Hematopoietic multipotent progenitor cell treated with erythropoietin and hydrocortisone succinate and interleukin-3 and kit ligand, for 15 days (in vitro differentiated cells): ENCODE data around the gene ARCN1.
"Not testable (repeated sequence)": the region's sequence is repeated elsewhere in the genome, so short reads cannot be mapped to it uniquely, and the experiment has no call there.

Experiments used
- DNase-seq: peaks from one replicate; pipeline ENCODE4 v3.0.0-alpha.2; 2015; ENCODE audit warnings: low spot score

Gene ARCN1

DNA sequence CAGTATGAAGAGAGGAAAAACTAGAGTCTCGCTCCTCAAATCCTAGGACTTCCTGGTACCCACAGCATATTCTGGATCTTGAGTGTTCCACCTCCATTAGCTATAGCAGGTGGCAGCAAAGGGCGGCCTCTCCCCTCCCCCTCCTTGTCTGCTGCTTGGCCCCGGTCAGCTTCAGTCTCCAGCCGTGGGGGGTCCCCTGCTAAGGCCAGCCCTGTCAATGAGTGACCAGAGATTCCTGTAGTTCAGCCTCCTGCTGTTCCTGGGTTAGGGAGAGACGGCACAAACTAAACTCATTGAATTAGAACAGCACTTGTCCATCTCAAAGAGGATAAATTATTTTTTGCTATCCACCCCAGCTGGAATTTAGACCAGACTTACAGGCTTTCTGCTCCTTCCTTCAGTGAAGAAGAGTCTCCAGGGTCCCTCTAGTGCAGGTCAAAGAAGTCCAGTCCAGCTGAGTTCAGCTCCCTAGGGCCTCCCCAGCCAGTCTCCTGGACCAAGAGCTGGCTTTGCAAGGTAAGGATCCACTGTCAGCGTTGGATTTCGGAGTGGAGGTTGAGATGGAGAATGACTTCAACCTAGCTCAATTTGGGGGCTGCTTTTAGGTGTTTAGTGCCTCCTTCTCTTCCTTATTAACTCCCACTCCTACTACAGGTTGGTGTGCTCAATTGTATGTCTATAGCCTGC, 34.1 kb downstream of the ARCN1 start:
- no peak for DNase-seq

DNA sequence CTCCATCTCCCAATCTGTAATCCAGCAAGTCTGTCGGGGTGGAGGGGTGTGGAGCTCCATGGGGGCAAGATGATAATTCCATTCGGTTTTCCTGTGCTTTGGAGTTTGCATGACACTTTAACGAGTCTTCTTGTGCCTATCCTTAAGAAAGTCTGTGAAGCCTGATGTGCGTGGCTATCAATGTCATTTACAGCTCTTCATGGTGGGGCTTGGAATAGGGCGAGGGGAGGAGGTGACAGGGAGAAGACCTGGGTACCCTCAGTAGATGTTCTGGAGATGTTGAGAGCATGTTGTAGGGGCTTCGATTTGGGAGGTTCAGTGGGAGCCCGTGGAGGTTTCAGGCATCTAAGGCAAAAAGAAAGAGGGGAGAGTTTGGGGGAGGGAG, 34.6 kb downstream of the ARCN1 start:
- DNase-seq: no peak

DNA sequence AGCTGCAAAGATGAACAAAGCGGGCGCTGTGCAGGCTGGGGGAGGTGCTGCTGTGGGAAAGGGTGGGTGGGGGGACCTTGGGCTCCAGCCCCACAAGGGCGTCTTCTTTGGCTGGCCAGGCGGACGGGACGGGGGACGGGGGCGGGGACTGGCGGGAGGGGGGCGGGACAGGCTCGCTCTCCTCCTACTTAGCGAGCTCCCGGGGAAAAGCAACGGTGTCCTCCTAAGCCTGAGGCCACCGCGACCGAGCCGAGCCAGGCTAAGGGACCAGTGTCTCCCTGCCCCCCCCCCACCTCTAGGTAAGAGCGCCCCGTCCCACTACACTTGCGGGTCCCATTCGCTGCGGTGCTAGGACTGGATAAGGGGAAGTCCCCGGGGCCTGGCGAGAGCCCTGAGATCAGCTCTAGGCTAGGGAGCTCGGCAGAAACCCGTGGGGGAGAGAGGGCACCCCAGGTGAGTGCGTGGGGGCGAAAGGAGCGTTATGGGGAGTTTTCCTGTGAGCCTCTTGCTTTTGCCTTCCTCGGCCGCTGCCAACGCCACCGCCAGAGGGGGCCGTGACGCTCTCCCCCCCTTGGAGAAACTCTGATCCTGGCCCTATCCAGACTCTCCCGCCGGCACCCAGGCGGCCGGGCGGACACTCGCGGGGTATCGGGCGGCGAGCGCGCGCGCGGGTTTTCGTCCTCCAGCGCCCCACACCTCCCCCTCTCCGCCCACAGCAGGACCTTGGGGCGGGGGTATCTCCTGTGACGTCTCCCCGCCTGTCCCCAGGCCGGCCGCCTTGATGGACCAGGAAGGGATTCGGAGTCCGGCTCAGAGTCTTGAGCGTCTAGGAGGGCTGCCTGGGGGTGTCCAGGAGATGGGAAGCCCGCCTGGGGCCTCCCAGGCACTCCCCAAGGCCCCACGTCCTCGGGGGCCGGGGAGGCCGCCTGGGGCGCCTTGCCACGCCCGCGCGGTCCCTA, 35.5 kb downstream of the ARCN1 start, which contains the start of gene PHLDB1:
Gene PHLDB1 (plus strand): TSS at position 215 of the 959 bp plus-strand sequence. CDS start 6,222 bp downstream, outside the sequence.
- DNase-seq: no peak

DNA sequence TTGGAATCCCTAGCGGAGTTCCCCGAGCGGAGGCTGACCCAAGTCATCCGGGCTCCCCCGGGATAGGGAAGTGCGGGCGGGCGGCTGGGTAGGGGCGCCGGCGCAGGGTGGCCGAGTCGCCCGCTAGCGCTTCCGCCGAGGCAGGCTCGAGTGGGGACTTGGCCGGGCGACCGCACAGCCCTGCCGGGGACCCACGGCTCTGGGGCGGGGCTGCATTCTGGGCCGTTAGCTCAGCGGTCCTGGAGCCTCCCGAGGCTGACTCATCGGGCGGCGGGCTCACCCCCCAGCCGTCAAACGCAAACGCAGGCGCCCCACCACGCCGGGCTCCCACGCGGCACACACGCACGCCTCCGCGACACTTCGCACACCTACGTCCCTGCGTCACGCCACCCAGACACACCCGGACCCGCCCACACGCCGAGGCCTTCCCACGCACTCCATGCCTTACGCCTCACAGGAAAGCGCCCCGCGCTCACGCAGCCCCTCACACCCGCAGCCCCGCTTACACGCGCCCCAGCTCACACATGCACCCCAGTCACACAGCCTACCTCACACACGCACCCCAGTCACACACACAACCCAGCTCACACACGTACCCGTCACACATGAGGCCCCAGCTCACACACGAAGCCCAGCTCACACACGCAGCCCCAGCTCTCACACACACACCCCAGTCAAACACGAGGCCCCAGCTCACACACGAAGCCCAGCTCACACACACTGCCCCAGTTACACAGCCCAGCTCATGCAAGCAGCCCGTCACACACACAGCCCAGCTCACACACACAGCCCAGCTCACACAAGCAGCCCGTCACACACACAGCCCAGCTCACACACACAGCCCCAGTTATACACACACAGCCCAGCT, 36.4 kb downstream of the ARCN1 start:
- DNase-seq: peak; percentile 48

DNA sequence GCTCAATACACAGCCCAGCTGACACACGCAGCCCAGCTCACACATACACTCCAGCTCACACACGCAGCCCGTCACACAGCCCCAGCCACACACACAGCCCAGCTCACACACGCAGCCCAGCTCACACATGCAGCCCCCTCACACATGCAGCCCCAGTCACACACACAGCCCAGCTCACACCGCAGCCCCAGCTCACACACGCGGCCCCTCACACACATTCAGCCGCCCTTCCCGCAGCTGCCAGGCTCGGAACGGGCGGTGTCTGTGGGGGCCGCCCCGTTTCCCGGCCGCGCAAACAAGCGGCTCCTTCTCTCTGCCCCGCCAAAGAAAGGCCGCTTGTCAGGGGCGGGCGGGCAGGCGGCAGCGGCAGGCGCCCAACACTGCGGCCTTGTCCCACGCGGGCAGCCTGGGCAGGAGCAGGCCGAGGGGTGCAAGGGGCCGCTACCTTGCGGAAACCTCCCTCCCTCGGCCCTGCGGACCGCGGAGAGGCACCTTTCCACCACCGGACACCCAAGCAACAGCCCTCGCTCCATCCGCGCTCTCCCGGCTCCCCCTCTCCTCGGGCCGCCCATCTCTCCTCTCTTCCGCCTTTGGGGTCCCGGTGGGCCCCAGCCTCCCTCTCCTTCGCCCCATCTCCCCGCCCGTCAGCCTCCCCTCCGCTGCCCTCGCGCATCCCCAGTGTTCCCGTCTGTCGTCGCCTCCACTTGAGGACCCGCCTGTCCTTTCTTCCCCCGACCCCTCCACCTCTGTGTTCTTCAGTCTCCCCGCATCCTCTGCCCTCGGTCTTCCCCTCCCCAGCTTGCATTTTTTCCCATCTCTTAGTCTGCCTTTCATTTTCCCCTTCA, 37.4 kb downstream of the ARCN1 start:
- DNase-seq: no peak

DNA sequence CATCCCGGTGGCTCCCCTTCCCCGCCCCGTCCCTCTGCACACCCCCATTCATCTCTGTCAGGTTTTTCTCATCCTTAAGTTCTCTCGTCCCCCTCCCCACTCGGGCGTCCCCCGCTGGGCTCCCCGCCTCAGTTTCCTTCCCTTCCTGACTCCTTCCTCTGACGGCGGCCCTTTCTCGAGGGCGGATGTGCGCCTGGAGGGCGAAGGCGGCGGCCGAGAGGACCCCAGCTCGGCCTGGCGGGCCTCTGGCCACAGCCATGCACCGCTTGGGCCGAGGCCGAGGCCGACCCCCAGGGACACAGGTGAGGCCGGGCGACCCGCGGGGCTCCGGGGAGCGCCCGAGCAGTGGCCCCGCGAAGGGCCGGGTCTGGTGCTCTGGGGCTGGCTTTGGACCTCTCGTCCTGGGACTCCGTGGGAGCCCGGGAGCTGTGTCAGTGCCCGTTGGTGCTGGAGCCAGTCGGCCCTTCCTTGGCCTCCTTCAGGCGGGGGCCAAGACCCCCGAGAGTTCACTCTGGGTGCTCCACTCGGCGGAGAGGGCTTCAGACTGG, 38.1 kb downstream of the ARCN1 start:
- DNase-seq: no peak

DNA sequence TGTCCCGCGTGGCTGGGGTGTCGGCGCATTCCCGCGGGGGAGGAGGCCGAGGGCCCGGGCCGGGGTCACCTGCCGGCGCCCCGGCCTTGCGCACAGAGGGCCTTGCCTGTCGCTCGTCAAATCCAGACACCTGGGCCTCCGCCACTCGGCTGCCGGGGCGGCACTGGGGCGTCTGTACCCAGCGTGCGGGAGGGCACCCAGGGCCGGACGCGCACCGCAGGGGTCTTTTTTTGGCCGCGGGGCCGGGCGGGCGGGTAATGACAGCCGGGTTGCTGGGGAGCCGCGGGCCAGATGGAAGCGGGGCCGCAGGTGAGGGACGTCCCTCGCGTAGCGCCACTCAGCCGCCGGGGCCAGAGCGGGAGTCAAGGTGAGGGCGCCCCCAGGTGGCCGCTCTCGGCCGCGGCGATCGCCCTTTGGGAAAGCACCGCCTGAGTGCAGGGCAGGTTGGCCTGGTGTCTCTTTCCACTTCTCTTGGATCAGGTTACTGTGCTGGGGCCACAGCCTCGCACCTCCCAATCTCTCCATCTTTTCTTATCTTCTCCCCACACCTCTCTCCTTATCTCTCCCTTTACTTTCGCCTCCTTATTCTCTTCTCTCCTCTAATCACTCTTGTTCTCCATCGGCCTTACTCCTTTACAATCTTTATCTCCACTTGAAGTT, 38.7 kb downstream of the ARCN1 start:
- DNase-seq: peak; percentile 51

DNA sequence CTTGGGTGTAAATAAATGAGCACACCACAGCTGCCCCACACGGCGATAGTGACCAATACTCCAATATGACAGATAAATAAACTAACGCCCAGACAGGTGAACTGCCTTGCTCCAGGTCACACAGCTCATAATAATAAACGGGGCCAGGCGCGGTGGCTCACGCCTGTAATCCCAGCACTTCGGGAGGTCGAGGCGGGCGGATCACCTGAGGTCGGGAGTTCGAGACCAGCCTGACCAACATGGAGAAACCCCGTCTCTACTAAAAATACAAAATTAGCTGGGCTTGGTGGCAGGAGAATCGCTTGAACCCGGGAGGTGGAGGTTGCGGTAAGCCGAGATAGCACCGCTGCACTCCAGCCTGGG, 39.2 kb downstream of the ARCN1 start:
- not testable (repeated sequence) for DNase-seq

DNA sequence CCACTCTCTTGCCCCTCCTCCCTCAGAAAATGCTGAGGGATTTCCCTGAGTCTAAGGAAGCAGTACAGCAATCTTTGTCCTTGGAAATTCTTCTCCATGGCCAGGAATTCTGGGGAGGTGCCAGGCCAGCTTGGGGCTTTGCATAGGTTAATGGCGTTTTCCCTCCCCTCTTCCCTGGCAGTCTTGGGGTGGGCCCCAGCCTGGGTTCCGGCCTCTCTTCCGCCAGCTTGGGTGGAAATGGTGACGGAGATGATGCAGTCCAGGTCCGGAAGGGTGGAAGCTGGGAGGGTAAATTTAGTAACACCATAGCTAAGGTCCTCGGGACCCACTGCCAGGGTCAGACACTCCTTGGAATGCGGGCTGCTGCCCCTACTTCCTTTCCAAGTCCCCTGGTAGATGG, 40.2 kb downstream of the ARCN1 start:
- DNase-seq: no peak

DNA sequence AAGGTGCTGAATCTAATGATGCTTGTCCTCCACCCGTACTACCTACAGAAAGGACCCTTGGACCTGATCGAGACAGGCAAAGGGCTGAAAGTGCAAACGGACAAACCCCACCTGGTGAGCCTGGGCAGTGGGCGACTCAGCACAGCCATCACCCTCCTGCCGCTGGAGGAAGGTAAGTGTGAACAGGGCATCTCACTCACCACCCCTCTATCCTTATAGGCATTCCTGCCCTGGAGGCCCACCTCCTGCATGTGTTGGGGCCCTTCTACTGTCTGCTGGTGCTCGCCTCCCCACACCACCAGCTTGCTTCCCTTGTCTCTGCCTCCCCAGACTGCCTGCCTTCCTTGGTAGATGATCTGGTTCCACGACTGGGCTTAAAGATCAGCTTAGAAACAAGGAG, 42.3 kb downstream of the ARCN1 start:
- DNase-seq: no peak

DNA sequence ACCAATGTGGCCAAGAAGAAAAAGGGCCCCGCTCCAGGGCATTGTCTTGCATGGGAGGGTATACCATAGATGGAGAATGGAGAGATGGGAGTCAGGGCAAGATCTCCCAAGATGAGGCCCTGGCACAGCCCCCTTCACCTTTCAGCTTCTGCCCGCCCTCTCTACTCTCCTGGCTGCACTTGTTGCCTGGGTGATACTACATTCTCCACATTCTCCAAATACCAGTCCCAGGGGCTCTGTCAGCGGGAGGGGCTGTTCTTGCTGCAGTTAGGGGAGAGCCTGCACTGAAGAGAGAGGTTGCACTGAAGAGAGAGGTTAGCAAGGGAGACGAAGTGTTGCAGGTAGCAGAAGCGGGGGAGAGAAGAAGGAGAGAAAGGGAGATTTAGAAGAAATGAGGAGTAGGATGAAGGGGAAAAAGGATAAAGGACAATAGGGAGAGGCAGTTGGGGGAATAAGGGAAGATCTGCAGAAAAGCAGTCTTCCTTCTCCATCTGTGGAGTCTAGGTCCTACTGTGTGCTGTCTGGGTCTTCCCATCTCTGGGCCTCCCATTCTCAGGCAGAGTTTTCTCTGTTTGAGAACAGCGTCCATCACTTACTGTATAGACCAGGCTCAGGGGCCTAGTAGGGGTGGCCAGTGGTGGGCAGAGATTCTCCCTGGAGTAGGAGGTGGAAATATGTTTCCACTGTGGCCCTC, 43.2 kb downstream of the ARCN1 start:
- DNase-seq: no peak

DNA sequence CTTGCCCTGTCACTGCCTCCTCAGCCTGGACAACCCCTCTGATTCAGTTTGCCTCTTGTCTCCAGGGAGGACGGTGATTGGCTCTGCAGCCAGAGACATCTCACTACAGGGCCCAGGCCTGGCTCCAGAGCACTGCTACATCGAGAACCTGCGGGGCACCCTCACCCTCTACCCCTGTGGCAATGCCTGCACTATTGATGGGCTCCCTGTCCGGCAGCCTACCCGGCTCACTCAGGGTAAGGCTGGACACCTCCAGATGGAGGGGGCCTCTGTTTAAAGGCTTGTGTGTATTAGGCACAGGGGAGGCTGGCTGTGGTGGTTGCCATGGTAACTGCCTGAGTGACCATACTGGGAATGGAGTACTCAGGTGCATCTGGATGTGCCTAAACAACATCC, 43.8 kb downstream of the ARCN1 start:
- DNase-seq: no peak

DNA sequence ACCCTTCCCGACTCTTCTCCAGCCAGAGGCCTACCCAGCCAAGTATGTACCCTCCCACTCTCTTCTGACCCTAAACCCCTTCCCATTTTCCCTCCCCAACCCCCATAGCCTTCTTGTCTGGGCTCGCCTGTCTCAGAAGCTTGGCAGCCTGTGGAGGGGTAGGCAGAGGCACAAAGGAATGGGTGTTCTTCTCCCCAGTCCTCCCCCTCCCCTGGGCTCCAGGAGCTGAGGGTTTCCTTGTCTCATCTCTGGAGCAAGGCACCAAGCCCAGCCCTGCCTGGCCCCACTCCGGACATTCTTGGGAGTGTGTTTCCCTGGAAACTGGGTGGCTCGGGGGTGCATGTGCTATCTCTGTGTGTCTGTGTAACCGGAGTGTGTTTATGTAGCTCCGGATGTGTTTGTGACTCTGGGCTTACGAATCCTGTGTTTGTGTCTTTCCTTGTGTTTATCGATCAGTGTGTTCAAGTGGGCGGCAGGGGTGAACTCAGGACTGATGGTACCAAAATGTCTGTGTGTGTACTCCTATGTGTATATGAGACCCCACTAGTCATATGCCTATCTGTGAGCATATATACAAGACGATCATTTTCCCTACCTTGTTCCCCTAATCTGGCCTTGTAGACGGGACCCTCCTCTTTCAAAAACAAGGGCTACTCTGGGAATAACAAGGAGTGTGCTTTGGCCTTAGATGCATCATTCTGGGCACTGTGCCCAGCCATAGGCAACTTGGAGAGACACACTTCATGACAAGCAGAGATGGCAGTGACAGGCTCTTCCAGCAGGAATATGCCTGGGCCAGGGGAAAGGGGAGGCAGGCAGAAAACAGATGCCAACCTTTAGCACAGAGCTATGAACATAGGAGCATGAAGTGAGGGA, 46.1 kb downstream of the ARCN1 start:
- no peak for DNase-seq

DNA sequence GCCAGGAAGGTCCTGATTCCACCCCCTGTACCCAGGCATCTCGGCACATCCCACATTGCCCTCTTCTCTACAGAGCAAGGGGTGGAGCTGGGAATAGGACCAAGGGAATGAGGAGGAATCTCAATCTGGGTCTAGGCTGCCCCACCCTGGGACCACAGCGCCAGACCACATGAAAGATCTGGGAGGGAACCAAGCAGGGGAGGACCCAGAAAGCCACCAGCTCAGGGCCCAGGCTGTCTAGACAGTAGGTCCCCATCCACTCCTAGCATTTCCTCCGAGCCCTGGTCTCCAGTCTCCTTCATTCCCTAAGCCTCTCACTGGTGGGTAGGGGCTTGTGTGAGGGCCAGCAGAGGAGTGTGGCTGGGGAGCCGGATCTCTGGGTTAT, 46.8 kb downstream of the ARCN1 start:
- DNase-seq: no peak

DNA sequence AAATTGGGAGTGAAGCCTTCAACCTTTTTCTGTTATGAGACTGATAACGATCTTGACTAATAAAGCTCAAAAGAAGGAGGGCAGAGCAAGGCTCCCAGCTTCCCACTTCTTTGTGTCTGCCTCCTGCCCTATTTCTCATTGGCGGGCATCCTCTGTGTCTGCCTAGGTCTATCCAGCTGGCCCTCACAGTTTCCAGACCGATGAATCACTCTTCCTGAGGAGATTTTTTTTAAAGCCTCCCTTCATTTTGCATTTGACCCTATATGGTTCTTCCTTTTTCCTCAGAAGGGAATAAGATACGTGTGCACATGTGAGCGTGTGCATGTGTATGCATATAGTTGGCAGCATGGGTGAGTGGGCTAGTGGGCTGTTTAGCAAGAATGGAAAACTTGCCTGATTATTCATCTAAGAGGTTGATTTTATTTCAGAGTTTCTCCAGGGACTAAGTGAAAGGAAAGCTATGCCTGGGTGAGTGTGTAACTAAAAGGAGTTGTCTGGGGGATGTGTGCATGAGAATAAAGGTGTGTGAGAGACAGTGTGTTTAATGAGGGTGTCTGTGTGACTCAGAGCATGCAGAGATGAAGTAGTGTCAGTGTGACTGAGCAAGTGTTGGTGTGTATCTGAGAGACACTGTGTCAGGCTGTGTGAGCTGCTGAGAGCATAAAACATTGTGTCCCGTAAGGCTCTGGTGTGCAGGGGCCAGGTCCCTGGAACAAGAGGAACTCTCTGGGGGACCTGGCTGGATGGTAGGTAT, 47.4 kb downstream of the ARCN1 start:
- no peak for DNase-seq

DNA sequence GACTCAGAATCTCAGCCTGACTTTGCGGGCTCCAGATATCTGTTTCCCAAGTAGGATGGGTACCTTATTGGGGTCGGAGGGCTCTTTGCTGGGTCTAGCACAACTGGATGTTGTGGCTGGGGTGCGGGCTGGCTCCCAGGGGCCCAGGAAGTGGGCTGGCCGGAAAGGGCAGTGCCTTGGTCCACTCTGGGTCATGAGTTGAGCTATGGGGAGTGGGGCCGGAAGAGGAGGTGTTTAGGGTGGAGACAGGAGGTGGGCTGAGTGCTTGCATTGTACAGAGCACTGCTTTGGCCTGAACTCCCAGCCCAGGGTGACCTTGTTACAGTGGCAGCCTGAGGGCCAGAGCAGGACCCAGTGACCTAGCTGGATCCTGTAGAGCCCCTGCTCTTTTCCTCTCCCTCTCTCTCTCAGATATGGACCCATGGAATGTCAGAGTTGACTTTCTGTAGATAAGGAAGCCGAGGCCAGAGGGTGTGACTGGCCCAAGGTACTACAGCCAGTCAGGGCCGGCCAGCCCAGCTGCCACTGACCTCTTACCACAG, 48.4 kb downstream of the ARCN1 start:
- DNase-seq: no peak

DNA sequence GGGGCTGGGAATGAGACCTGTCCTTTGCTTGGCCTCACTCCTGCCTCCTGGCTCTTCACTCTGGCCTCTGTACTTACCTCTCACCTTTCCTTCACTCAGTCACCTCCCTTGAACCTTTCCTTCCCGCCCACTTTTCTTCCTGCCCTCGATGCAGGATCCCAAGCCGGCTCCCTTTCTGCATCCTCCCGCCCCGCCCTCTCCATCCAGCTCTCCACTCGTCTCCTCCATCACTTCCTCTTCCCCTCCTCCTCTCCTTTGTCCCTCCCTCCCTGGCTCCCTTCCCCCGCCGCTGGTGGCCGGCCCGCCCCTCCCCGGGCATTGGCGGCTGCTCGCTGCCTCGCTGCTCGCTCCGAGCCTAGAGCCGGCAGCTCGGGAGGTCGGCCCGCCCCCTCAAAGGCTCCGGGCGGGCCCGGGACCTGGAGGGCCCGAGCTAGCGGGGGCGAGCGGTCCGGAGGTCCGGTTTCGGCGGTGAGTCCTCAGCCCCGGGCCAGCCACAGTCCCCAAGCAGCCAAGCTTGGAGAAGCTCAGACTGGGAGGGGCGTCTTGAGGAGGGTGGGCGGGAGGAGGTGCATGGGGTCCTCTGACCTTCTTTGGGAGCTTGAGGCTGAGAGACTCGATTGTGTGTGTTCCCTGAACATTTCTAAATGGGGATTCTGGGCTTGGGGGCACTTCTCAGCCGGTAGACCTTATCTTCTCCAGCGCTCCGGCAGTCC, 49.0 kb downstream of the ARCN1 start:
- DNase-seq: no peak
